CD1c-positive myeloid dendritic cell (primary cell): ENCODE data around the gene CCSER1.
"Not testable (repeated sequence)": the region's sequence is repeated elsewhere in the genome, so short reads cannot be mapped to it uniquely, and the experiment has no call there.

Experiments
- DNase-seq: peaks from one replicate; pipeline ENCODE4 v3.0.0-alpha.2; 2016; ENCODE audit errors: extremely low spot score

The CCSER1 gene

GRCh38 chr4:91279899-91280298, 1152.7 kb downstream of the CCSER1 start:
- no peak for DNase-seq

GRCh38 chr4:91280551-91281290, 1153.5 kb downstream of the CCSER1 start:
- no peak for DNase-seq

GRCh38 chr4:91282217-91282616, 1155.0 kb downstream of the CCSER1 start:
- no peak for DNase-seq

GRCh38 chr4:91283726-91284230, 1156.6 kb downstream of the CCSER1 start:
- no peak for DNase-seq

GRCh38 chr4:91284480-91284879, 1157.3 kb downstream of the CCSER1 start:
- DNase-seq: no peak

- no peak for DNase-seq
These were observed 1158.3 kb downstream of the CCSER1 start for GRCh38 chr4:91285487-91285886.

GRCh38 chr4:91288702-91289311, 1161.6 kb downstream of the CCSER1 start:
- DNase-seq: no peak

GRCh38 chr4:91298156-91298700, 1171.0 kb downstream of the CCSER1 start:
- no peak for DNase-seq

GRCh38 chr4:91298824-91299223, 1171.6 kb downstream of the CCSER1 start:
- DNase-seq: no peak

GRCh38 chr4:91302120-91302519, 1174.9 kb downstream of the CCSER1 start:
- no peak for DNase-seq

GRCh38 chr4:91304292-91304691, 1177.1 kb downstream of the CCSER1 start:
- no peak for DNase-seq

- DNase-seq: no peak
These were observed 1190.2 kb downstream of the CCSER1 start for GRCh38 chr4:91317434-91317833.

- no peak for DNase-seq
These were observed 1192.5 kb downstream of the CCSER1 start for GRCh38 chr4:91319556-91320268.

- DNase-seq: no peak
These were observed 1195.8 kb downstream of the CCSER1 start for GRCh38 chr4:91322961-91323360.

GRCh38 chr4:91325495-91325894, 1198.3 kb downstream of the CCSER1 start:
- DNase-seq: no peak

GRCh38 chr4:91326167-91326566, 1199.0 kb downstream of the CCSER1 start:
- DNase-seq: not testable (repeated sequence)

GRCh38 chr4:91330555-91331137, 1203.5 kb downstream of the CCSER1 start:
- no peak for DNase-seq

- no peak for DNase-seq
These were observed 1213.6 kb downstream of the CCSER1 start for GRCh38 chr4:91340822-91341221.

GRCh38 chr4:91345632-91346031, 1218.4 kb downstream of the CCSER1 start:
- DNase-seq: no peak

GRCh38 chr4:91356496-91356895, 1229.3 kb downstream of the CCSER1 start:
- DNase-seq: not testable (repeated sequence)

GRCh38 chr4:91358016-91358415, 1230.8 kb downstream of the CCSER1 start:
- not testable (repeated sequence) for DNase-seq

GRCh38 chr4:91358621-91359020, 1231.4 kb downstream of the CCSER1 start:
- not testable (repeated sequence) for DNase-seq
